ENCODE data around the gene RTN4RL2. TPM values are rescaled to one million over a fixed set of nuclear protein-coding genes. Genes with fewer than 3 reads are reported as not detected.

The RTN4RL2 gene
- total and polyA plus RNA-seq, 2 donors (not counting 3 experiments of a cell fraction or from before 2014, with no cell fraction given), result 0.35 to 1.3 TPM

- no TSS peak for BruUV-seq (replicated peaks)
- DNase-seq (ENCODE audit: low read depth, low spot score) (no peak), FAIRE-seq (no peak)
- CTCF ChIA-PET, result interaction anchor here (0.7 kb wide), 2 partner anchors 38 kb away, joined by 3 to 4 read pairs; partner anchors contain the start of gene PRG3
- Histone ChIP-seq H3K4me3 (replicated peaks in 1 of 3; ENCODE audit: insufficient read depth in 1 of 3, low read depth in 1 of 3, low read length in 3 of 3) (no peak overlapping the region), H3K9me1 (replicated peaks; ENCODE audit: control insufficient read depth, extremely low read depth, insufficient read depth, low read length) (no peaks in the 10 kb centered on the region), H4K20me1 (replicated peaks; ENCODE audit: control insufficient read depth, extremely low read depth, insufficient read depth, low read length) (no peaks in the 10 kb centered on the region), H3K9ac (replicated peaks; ENCODE audit: extremely low read depth, insufficient read depth, low read length) (no peak overlapping the region), H3K4me2 (ENCODE audit: insufficient read depth, low read length) (no peak overlapping the region), H3K4me1 (ENCODE audit: control insufficient read depth, extremely low read depth, insufficient read depth, low read length) (peaks cover 20% of the 10 kb centered on the region), H3K27ac (ENCODE audit: insufficient read depth, low read depth, low read length) (no peak overlapping the region), H3K79me2 (ENCODE audit: control insufficient read depth, insufficient read depth, low read length) (peaks cover 6% of the 10 kb centered on the region), H3K27me3 (ENCODE audit: control insufficient read depth in 2 of 2, insufficient read depth in 2 of 2, low read length in 2 of 2) (no peaks in the 10 kb centered on the region), H3K36me3 (ENCODE audit: control insufficient read depth in 2 of 2, extremely low read depth in 1 of 2, insufficient read depth in 2 of 2, low read length in 2 of 2) (peaks cover 16 to 20% of the 10 kb centered on the region in 2 experiments), H2AFZ (ENCODE audit: low read depth, low read length) (no peak overlapping the region), H3K9me3 (replicated peaks; ENCODE audit: control insufficient read depth, insufficient read depth, low read length) (no peaks in the 10 kb centered on the region)
- POLR2A ChIA-PET, result no interaction called here
- TF ChIP-seq FOS (IDR thresholded peaks at IDR 0.05; ENCODE audit: borderline replicate concordance, insufficient read depth, low read length) (no peak), POLR2AphosphoS5 (IDR thresholded peaks at IDR 0.05; ENCODE audit: insufficient read depth, low read depth, low read length) (no peak), GATA2 (IDR thresholded peaks at IDR 0.05; ENCODE audit: insufficient read depth, insufficient read length, low read depth, low read length) (no peak), MAX (IDR thresholded peaks at IDR 0.05; ENCODE audit: insufficient read depth, insufficient read length) (no peak), POLR2A (IDR thresholded peaks at IDR 0.05; ENCODE audit: low read depth, low read length) (no peak), MYC (IDR thresholded peaks at IDR 0.05; ENCODE audit: low read depth, low read length) (no peak), EZH2 (IDR thresholded peaks at IDR 0.05; ENCODE audit: borderline replicate concordance, low read depth, low read length, severe bottlenecking) (no peak), JUN (IDR thresholded peaks at IDR 0.05; ENCODE audit: borderline replicate concordance, insufficient read depth, insufficient read length, low read depth) (no peak)
- TF ChIP-seq, protein P1, sequence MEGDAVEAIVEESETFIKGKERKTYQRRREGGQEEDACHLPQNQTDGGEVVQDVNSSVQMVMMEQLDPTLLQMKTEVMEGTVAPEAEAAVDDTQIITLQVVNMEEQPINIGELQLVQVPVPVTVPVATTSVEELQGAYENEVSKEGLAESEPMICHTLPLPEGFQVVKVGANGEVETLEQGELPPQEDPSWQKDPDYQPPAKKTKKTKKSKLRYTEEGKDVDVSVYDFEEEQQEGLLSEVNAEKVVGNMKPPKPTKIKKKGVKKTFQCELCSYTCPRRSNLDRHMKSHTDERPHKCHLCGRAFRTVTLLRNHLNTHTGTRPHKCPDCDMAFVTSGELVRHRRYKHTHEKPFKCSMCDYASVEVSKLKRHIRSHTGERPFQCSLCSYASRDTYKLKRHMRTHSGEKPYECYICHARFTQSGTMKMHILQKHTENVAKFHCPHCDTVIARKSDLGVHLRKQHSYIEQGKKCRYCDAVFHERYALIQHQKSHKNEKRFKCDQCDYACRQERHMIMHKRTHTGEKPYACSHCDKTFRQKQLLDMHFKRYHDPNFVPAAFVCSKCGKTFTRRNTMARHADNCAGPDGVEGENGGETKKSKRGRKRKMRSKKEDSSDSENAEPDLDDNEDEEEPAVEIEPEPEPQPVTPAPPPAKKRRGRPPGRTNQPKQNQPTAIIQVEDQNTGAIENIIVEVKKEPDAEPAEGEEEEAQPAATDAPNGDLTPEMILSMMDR (IDR thresholded peaks at IDR 0.05; ENCODE audit: extremely low read depth in 1 of 2, insufficient read depth in 1 of 2, low read depth in 1 of 2, low read length in 2 of 2), result no peak
- intact Hi-C loops (cut with micrococcal nuclease) (no loop called here), dilution Hi-C loops (cut with MboI; ENCODE audit: extremely low pct_ligation_motif_present, low sequenced_read_pairs) (no loop called here)
Measured at GRCh38 chr11:57419146-57419545, 41.2 kb upstream of the RTN4RL2 start.

Data from endothelial cell of umbilical vein (primary cell).